Stimulated activated naive CD4-positive, alpha-beta T cell treated with Interleukin-2 at 50 U/mL for 16 hours (primary cell): Measurements from ENCODE around the gene NFIX.

Source experiments
- DNase-seq: peaks from one replicate; lab custom pipeline; 2025; lab: John Stamatoyannopoulos, UW

The NFIX gene

DNA sequence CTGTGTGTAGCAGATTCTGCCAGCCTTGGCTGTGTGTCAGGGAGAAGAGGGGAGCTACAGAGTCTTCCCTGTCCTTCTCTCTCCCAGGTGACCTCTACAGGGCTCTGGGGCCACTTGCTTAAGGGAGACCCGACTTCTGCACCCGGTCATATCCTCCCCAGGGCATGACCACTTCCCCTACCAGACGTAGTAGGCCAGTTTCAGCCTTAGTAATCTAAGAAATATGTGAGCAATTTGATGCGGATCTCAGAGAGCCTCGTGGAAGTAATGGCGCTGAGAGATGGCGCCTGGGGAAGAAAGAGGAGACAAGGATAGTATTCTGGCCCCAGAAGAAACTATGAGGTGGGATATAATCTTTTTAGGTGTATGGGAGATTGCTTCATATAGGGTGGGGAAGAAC lies 41.9 kb downstream of the NFIX start:
- DNase-seq, result no peak

DNA sequence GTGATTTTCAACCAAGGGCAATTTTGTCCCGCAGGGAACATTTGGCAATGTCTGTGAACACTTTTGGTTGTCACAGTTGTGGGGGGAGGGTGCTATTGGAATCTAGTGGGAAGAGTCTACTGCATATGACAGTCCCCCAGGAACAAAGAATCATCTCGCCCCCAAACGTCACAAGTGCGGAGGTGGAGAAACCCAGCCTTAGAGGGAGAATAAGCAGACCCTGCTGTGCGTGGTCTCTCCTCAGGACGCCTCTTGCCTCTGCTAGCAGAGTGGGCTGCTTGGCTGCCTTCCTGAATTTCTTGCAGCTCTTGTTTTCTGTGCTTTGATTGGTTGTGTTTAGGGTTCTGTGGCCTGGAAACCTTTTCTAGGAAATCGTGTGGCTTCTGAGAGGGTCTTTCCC lies 42.5 kb downstream of the NFIX start:
- DNase-seq, result no peak

DNA sequence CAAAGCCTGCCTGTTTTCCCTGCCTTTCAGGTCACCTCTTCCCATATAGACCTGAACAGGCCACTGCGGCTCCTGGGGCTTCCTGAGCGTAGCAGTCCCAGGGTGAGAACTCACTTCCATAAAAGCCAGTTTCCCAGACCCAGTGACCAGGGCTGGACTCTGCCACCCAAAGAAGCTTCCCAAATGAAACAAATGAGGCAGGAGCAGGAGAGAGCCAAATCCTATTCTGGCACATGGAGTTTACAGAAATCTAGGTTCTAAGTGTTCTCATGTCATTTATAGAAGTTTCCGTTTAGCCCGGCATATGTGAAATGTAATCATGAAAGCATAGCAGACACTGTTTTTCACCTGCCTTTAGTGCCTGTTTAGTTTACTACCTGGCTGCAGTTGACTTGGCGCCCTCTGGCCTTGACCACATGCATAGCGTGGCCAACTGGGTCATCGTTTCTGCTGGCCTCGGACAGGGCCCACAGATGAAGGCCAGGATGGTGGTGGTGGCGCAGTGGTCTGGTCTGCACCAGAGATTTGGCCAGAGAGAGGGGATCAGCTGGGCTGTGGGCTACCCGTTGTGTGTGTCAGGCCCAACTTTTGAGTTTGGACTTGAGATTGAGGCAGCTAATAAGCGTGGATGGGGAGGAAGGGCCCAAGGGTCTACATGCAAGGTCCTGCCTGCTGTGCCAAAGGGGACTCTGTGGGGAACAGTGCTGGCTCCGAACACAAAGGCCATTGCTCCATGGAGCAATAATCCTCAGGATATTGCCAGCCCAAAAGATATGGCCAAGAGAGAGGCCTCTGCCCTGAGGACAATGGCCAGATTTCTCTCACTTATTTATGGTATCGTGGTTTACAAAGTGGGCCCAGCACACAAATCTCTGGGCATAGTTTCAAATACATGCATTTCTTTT lies 43.3 kb downstream of the NFIX start:
- DNase-seq, result no peak

- no peak for DNase-seq
These were observed 44.0 kb downstream of the NFIX start for GRCh38 chr19:13039211-13039789.

- no peak for DNase-seq
These were observed 45.1 kb downstream of the NFIX start for GRCh38 chr19:13040232-13040947.

- no peak for DNase-seq
These were observed 45.6 kb downstream of the NFIX start for GRCh38 chr19:13040948-13041292.

- DNase-seq, result no peak
These were observed 47.3 kb downstream of the NFIX start for GRCh38 chr19:13042443-13043130.

DNA sequence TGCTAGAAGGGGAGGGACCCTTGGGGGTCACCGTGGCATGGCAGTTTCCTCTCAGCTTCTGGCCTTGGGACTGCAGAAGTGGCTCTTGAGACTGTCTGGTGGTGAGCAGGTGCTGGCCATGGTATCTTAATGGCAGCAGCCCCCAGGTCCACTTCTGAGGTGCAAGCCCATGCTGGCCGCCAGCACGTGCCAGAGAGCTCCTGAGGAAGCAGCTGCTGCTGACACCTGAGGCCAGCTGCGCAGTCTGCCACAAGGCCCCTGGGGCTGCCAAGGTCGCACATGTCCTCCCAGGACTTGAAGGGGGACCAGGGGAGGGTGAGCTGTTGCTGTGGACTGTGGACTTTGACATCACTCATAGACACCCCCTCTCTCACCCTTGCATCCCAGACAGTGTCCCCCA lies 48.0 kb downstream of the NFIX start:
- DNase-seq, result no peak

- DNase-seq, result no peak
These were observed 49.1 kb downstream of the NFIX start for GRCh38 chr19:13044231-13044836.

DNA sequence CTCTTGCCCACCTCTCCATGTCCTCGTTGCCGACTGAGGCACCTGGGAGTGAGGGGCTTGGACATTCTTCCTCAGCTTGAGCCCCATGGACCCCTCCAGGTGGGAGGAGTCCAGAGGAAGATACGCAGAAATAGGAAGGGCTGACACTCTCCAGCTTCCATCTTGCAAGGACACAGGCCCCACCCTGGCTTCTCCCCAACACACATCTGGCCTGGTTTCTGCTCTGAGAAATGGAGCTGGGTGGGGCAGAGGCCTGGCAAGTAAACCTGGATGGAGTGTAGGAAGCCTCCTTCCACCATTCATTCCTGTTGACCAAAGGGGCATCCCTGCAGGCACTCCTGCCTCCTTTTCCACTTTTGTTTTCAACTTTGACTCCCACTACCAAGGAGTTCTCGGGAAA lies 50.5 kb downstream of the NFIX start:
- no peak for DNase-seq

GRCh38 chr19:13047374-13047773 lies 52.1 kb downstream of the NFIX start:
- DNase-seq, result no peak

- no peak for DNase-seq
These were observed 55.0 kb downstream of the NFIX start for GRCh38 chr19:13050274-13050673.

- no peak for DNase-seq
These were observed 56.4 kb downstream of the NFIX start for GRCh38 chr19:13051557-13052165.

DNA sequence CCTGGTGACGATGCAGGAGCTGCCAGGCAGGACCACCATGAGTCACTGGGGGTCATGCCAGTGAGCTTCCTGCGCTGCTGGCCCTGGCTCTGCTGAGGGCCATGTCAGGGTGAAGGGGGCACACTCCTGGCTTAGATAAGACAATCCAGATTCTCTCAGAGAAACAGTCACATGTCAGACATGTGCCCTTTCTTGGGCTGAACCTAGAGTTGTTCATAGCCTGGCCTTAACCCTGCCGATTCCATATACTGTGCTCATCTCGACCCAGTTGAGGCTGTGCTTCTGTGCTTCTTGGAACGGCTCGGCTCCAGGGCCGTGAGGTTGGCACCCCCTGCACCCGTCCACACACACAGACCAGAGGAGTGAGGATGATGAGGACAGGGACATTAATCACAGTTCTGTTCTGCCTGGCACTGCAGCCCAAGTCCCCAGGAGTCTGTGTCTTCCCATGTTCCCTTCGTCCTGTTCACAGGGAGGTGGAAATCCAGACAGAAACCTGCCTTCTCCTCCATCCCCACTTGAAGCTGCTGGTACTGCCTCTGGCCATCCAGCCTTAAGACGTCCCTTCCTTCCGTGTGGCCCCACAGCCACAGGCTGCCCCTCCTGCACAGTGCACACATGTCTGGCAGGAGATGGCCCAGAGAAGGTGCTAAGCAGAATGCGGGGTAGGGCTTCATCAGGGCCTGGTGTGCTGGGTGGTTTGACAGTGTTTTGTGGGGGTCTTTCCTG lies 57.3 kb downstream of the NFIX start:
- DNase-seq, result no peak

DNA sequence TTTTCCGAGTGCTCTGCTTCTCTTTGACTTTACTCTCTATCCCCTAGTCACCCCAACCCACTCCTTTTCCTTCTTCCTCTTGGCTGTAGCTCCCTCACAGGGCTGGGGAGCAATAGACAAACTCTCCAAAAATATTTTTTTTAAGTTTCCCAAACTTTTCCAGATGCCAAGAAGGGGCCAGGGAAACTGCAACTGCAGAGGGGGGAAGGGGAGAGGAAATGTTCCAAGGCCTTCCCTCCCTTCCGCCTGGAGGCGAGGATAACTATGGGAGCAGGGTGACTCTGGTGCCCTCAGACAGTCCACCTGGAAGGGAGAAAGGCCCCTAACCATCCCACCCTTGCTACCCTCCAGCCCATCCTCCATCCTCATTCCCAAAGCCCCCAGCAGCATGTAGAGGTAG lies 58.0 kb downstream of the NFIX start:
- no peak for DNase-seq

GRCh38 chr19:13053761-13054625 lies 58.7 kb downstream of the NFIX start:
- no peak for DNase-seq

DNA sequence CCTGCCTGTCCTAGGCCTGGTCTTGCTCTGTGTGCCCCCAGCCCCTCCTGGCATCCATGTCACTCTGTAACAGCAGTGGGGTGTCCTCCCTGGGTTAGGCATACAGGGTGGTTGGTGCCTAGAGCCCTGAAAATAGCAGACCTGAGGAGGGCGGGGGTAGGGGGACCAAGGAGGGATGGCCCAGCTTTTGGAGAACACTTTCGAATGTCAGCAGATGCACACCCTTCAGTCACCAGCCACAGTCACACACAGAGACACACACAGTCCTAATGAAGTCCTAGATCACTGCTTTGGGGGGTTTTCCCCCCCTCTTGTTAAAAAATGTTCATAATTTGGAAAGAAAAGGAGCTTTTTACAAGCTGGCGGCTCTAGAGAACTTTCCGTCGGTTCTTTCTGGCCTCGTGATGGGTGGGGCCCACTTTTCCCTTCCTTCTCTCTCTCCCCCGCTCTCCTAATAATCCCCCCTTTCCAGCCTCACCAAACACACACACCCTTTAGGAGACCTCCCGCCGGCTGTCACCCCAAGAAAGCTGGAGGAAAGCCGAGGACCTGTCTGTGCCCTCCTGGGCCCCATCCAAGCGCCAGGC lies 59.4 kb downstream of the NFIX start:
- DNase-seq, result no peak

GRCh38 chr19:13055213-13056051 lies 60.2 kb downstream of the NFIX start:
- no peak for DNase-seq
